Fibroblast of peridontal ligament (primary cell): Measurements from ENCODE around the gene OSGIN1.

Experiments used
- DNase-seq: peaks from one replicate; pipeline ENCODE4 v3.0.0-alpha.2; 2010; ENCODE audit errors: extremely low read depth

The OSGIN1 gene

DNA sequence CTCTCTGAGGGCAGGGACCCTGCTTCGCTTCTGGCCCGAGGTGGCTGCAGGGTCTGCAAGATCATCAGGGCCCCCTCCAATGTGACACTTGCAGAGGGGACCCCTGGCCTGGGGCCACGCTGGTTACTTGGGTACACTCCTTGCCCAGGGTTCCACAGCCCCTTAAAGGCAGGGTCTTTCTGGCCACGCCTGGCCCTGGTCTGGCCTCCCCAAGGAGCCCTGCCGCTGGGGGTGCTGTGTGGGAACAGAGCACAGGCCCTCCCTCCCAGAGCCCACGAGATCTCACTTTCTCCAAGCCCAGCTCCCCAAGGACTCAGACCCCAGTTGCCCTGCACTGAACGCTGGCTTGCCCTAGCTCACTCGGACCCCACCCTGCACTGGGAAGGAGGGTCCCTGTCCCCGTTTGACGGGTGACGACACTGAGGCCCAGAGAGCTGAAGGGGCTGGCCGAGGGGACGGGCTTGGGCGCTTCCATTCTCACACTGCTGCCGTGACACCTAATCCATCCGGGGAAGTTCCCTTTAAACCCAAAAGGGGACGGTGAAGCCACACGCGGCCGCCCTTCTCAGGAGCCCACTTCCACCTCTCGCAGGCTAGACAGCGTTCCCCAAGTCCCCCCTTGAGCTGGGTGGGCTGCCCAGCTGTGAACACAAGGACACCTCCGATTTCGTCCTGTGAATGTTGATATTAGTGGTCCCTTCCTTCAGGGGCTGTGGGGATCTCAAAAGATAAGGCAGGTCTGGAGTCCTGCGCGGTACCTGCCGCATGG lies 26.9 kb upstream of the OSGIN1 start:
- no peak for DNase-seq

DNA sequence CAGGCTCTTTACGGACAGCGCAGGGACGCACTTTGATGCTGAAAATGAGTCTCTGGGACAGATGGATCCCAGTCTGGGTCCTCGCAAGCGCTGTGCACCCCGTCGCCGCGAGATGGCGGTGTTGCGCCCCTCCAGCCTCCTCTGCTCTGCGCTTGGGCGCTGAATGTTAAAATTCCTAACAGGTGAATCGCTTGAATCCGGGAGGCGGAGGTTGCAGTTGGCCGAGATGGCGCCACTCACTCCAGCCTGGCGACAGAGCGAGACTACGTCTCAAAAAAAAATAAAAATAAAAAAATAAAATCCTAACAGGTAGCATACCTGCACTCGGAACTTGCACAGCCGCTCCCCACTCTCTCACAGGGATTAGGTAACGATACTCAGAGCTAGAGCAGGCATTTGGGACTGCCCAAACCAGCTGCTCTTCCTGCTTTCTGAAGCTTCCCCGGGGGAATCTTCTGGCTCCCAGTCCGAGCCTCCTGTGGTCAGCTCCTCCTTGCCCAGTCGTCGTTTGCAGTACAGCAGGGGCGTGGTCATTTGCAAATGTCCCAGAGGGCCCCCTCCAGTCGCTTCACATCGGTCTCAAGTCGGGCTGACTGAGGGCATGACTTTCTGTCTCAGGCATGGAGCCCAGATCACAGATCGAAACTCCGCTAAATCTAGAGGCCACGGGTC lies 26.2 kb upstream of the OSGIN1 start:
- peak; percentile 56 for DNase-seq

DNA sequence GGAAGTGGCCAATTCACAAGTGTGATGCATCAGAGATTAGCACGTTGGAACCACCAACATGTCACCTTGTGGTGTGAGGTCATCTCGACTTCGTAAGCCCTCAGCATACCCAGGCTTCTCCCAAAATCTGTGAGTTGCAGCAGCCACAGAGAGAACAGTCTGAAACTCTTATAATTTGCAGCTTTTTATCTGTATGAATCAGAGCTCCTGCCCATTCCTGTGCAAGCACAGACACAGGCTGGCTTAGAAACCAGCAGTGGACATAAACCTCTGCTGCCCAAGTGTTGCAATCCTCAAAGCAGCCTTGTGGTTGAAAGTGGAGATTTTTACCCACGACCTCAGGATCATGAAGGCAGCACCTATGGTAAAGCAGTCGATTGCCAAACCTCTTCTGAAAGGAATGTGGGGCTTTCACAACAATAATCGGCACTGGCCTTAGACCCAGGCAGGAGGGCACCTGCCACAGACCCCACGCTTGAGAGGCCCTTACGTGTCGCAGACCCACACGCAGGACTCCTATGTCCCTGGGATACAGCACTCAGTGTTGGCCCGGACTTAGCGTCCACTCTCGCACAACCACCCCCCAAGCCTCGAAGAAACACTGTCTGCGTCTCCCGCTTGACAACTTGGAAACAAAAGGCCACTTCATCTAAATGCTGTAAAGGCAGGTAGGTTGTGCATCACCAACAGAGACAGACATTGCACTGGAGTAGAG lies 24.5 kb upstream of the OSGIN1 start:
- DNase-seq, result peak; percentile 80

DNA sequence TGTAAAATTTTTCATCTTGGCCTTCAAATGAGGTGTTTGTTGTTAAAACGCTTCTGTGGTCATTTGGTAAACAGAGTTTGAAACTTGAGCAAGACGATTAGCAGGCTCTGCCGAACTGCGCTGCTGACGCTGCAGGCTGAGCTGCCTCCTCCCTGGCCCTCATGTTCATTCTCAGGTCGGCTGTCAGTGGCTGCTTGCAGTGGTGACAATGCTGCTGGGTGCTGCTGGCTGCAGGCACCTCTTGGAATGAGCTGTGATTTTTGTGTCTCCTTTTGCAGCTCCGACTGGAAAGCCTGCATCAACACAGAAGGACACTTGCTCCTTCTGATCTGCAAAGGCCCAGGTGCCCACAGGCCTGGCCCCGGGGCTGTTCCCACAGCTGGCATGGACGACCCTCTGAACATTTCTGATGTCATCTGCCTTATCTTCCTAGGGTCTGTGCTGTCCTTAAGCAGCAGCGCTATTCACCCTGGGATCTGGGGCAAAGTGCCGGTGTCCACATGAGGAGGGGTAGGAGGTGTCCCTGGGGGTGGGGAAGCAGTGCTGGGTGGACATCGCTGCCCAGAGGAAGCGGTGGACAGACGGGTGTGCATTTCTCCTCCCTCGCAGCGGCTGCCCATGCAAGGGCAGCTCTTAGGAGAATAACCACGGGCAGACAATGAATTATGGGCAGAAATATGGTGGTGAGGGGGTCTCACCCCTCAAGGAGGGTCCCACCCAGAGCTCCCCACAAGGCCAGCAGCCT lies 23.1 kb upstream of the OSGIN1 start:
- no peak for DNase-seq

DNA sequence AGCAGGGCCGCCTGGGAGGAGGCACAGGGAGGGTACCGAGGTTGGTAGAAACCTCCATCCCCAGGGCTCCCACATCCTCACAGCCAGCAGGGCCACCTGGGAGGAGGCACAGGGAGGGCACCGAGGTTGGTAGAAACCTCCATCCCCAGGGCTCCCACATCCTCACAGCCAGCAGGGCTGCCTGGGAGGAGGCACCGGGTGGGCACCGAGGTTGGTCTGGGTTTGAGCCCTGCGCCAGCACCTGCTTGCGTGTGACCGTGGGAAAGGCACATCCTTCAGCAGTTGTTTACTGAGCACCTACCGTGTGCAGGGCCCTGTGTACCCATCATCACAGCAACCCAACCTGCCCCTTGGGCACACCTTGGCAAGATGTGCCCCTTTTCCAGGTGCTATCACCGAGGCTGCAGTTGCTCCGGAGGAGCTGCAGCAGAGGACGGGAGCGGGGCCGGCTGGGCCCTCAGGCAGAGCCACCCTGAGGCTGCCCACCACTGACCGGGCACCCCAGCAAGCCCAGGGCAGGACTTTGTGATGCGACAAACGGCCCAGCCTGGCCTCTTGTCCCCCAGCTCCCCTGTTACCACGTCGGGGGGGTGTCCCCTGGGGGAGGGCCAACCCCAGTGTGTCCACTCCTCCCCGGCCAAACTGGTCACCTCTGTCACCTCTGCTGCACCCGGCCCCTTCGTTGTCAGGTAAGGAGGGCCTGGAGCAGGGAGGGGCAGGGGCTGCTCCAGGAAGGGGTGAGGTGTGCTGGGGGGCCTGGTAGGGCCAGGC lies 22.1 kb upstream of the OSGIN1 start:
- no peak for DNase-seq

DNA sequence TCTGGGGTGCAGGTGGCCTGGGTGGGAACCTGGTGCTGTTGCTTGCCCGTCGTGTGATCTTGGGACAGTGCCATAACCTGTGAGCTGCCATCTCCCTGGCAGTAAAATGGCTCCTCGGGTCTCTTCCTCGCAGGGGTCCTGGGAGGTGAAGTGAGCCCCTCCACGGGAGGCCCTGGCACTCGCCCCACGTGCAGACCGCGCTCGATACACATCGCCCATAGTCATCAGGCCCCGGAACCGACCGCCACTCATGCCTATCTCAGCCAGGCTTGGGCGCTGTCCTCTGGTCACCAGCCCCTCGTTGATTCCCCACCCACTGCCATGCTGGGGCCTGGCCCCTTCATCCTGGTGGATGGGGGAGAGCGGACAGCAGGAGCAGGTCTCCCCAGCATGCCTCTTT lies 21.5 kb upstream of the OSGIN1 start:
- no peak for DNase-seq

DNA sequence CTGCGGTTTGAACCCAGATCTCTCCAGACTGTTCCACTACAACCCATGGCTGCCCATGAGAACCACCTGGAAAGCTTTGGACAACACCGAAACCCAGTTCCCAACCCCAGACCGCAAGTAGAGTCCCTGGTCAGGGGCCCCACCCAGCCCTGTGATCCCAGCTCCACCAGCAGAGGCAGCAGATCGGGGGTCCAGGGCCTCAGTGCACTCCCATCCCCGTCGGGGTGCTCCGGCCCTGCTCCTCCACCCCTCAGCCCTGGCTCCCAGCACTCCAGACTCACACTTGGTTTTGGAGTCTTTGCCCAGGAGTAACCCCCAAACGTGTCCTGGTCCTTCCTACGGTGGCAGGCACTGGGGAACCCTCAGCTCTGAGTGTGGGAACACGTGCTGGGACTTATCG lies 20.7 kb upstream of the OSGIN1 start:
- no peak for DNase-seq

DNA sequence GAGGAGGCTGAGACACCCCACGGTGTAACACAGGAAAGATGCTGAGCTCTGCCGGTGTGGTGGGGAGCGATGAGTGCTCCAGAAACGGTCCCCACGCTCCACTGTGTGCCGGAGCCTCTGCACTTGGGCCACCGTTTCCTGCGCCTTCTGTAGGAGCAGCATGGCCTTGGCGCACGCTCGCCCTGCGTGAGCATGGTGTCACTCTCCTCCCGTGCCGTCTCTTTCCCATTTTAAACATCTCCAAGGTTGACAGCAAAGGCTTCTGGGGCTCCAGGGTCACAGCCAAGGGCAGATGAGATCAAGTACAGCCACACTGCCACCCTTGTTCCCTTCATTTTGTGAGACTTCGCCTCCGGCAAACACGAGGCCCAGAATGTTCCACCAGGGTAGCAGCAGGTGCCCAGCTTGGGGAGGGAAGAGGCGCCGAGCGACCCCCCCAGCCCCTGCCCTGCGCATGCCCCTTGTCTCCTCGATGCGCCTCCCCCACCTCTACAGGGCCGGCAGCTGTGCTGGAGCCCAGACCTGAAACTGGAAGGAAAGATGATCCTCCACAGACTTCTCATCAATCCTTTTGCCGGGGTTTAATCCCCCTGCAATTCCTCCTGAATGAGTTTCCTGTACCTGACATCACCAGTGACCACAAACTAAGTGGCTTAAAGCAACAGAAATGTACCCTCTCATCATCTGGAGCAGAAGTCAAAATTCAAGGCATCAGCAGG lies 19.9 kb upstream of the OSGIN1 start:
- peak; percentile 43 for DNase-seq

DNA sequence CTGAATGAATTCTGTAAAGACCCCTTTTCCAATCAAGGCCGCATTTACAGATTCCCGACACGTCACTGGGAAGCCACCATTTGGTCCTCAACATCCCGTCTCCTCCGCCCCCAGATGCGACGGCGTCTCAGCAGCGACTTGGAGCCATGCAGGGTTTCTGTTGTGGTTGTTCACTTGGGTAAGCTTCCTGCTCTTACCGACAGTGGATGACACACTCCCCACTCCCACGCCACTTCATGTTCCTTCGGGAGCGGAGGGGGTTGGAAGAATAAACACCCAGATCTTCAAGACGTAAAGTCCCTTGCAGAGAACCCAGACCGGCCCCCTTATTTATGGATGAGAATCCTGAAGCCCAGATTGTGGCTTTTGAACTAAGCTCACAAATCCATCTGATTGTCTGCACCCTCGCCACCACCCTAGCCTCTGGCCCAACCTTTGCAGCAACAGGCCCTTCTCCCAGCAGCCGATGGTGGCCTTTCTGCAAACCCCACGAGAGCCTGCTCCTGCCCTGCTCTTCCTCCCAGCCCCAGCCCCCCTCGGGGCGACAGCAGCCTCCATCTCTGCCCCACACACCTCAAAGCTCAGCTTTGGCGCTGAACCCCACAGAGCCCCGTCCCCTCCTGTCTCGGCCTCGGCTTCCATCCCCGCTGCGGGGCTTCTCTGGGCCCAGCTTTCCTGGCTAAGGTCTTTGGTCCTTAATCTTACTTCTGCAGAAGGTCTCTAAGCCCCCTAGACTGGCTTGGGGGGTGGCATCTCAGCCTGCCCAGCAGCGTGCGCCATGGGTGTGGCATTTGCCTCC lies 19.0 kb upstream of the OSGIN1 start:
- peak; percentile 61 for DNase-seq

DNA sequence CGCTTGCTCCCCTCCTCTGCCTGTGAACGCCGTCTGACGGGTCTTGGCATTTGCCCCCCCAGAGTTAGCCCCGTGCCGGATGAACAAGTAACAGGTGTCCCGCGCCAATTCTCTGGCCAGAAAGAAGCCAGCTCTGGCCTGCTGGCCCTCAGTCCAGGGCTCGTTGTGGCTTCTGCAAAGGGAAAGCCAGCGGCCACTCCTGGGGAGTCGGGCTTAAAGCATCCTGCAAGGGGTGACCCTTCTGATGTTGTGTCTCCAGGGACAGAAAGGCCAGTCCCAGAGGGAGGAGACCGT lies 18.4 kb upstream of the OSGIN1 start:
- DNase-seq, result no peak

DNA sequence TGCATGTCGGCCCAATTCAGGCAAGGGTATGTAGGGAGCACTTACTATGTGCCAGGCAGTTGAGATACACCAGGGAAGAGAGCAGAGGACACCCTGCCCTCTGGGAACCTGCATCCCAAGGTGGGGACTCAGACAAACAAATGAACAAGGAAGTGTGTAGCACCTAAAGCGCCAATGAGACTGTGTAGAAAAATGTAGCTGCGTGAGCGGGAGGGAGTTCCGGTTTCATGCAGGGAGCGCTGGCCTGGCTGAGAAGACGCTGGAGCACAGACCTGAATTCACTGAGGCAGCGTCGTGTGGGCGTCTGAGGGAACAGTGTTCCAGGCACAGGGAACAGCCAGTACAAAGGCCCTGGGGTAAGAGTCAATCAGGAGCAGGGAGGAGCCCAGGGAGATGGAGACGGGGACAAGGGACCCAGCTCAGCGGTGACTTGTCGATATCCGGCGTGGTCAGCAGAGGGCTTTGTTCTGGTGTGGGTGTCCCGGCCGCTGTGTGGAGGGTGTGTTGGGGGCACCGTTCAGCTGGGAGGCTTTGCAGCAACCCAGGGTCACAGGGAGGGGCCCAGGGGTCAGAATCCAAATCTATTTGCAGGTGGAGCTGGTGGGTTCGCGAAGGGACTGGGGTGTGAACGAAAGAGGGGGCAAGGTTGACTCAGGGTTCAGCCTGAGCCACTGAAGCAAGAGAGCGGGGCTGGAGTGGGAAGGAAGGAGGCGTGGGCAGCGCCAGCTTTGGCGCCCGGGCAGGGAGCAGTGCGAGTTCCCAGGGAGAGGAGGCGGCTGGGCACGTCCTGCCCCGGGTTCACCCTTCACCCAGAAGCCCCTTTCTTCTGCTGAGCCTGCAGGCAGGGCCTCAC lies 17.8 kb upstream of the OSGIN1 start:
- no peak for DNase-seq

DNA sequence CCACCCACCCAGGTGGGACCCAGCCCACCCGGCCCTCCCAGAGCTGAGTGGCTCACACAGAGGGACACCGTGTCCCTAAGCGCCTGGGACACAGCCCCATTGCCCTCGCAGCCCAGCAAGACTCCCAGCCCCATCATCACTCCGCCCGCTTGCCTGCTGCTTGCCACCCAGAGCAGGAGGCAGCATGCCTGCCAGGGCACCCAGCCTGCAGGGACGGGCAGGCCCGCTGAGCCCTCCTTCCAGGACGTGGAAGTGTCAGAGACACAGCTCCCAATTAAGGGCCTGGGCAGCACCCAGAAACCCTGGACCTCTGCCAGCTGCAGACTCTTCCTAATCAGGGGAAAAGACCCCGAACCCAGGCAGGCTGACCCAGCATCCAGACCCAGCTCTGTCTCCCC lies 17.2 kb upstream of the OSGIN1 start:
- no peak for DNase-seq

DNA sequence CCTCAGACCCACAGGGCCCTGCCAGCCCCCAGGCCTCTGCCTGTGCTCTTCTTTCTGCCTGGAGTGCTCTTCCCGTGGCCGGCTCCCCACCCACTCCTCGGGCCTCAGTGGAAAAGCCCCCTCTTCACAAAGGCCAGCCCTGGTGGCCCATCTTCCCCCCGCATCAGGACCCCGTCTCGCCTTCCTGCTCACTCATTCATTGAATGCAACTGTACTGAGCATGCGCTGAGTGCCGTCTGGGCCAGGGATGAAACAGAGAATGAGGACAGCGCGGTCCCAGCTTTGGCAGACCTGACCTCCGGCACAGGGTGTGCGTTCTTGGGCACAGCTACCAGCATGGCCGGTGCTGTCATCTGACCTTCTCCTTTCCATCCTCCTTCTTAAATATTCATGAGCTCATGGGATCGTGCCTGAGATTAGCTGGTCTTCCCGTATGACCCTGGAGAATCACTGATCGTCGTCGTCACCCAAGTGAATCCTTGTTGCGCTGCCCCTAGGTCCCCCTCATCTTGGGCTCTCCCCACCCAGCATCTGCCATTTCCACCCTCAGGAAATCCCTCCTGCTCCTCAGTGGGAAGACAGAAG lies 16.4 kb upstream of the OSGIN1 start:
- no peak for DNase-seq

DNA sequence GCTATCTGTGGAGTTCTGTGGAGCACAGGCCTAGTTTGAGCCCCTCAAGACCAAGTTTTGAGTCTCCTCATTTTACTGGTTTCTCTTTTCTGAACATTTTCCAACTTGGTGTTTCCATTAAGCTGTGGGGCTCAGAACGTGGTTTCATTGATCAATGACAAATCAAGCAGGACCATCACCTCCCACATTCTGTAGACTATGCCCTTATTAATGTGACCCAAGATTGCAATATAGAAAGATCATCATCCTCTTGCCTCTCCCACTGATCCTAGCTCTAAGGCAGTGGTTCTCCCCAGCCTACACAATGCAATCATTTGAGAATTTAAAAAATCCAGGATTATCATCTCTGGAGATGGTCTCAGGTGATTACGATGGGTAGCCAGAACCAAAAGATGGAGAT lies 15.8 kb upstream of the OSGIN1 start:
- no peak for DNase-seq

DNA sequence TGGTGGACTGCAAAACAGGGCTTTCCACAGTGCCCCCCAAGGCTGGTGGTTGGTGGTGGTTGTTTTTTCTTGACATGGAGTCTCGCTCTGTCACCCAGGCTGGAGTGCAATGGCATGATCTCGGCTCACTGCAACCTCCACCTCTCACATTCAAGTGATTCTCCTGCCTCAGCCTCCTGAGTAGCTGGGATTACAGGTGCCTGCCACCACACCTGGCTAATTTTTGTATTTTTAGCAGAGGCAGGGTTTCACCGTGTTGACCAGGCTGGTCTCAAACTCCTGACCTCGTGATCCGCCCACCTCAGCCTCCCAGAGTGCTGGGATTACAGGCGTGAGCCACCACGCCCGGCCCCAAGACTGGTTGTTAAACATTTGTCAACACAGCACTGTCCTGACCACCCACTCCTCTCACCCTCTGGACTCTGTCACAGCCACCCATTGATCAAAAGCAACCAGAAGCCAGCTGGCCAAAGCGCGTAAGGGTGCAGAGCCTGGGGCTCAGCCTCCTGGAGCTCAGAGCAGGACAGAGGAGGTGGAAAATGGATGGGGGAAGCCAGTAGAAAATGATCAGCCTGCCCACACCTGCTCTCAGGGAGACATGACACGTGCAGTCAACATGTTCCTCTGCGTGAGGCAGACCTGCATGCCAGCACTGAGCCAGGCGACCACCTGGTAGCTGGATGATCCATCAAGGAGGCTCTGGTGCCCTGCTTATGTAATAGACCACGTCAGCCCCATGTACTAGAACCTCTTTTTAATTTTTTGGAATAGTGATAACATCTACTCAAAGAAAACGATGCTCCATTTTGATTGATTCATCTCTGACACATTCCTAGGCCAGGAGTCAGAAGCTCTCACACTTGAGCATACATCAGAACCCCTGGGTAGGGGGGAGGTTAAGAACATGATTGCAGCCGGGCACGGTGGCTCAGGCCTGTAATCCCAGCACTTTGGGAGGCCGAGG lies 14.8 kb upstream of the OSGIN1 start:
- no peak for DNase-seq

DNA sequence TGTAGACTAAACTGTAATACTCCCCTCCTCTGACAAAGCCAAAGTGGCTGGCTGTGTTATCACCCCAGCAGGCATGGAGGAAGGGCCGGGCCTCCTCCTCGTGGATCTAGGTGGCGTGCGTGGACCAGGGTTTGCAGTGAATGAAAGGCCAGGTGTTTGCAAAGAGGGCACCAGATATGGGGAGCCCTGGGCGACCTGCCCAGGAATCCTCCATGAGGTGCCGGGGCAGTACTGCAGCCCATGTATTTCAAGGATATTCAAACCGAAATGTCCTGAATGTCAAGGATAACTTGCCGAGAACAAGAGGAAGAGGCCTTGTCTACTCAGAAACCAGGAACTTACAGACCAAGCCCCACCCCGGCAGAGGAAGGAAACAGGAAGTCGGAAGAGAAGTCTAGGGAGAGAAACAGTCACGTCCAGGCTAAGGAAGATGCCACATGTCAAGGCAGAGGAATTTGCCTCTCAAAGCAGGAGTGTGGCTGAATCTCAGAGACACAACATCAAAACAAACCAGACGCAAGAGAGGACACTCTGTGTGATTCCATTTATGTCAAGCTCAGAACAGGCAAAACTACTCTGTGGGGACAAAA lies 13.7 kb upstream of the OSGIN1 start:
- no peak for DNase-seq

DNA sequence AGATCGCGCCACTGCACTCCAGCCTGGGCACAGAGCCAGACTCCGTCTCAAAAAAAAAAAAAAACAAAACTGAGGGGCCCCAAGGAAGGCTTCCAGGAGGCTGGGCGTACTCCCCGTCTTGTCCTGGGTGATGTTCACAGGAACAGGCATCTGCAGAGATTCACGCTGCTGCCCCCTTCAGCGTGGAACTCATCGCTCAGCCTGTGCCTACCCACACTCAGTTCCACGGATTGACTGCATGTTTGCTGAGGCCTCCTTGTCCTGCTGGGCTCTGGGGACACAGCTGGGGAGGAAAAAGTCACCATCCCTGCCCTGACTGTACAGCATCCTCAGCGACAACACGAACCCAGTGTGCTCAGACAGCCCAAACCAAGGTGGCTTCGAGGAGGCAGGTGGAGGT lies 12.9 kb upstream of the OSGIN1 start:
- no peak for DNase-seq
